Loucy (cell line): Measurements from ENCODE around the gene GOLGA6C.
"Not testable (repeated sequence)": the region's sequence is repeated elsewhere in the genome, so short reads cannot be mapped to it uniquely, and the experiment has no call there.

Experiments used
- H2AFZ ChIP-seq: fragments of 200-600 bp; sonication (generic); 2 replicates; pipeline ENCODE4 v1.6.0; 2016; ENCODE audit warnings: antibody characterized with exemption, mild to moderate bottlenecking, low read length, moderate library complexity
- H3F3A ChIP-seq: fragments of 200-600 bp; 2 replicates; pipeline ENCODE4 v1.6.0; 2016; ENCODE audit warnings: antibody characterized with exemption, low read depth, mild to moderate bottlenecking
- H3K27me3 ChIP-seq: fragments of 200-600 bp; sonication (generic); 2 replicates; pipeline ENCODE4 v1.6.1; 2014; ENCODE audit warnings: low read length, mild to moderate bottlenecking; ENCODE audit not compliant: insufficient read depth, poor library complexity, severe bottlenecking
- H3K36me3 ChIP-seq: fragments of 200-600 bp; sonication (generic); 2 replicates; pipeline ENCODE4 v1.6.1; 2016; ENCODE audit warnings: low read length; ENCODE audit not compliant: insufficient read depth
- H3K4me1 ChIP-seq: fragments of 200-600 bp; sonication (generic); 2 replicates; pipeline ENCODE4 v1.5.1; 2014; ENCODE audit warnings: low read length, mild to moderate bottlenecking; ENCODE audit not compliant: insufficient read depth, poor library complexity, severe bottlenecking
- H3K4me2 ChIP-seq: fragments of 200-600 bp; sonication (generic); 2 replicates; pipeline ENCODE4 v1.6.0; 2014; ENCODE audit warnings: antibody characterized with exemption, low read length, low read depth, mild to moderate bottlenecking; ENCODE audit not compliant: poor library complexity, severe bottlenecking
- H3K4me3 ChIP-seq: fragments of 200-600 bp; sonication (generic); 2 replicates; pipeline ENCODE4 v1.5.1; 2014; ENCODE audit warnings: low read length, mild to moderate bottlenecking, mixed read lengths; ENCODE audit not compliant: poor library complexity, severe bottlenecking
- H3K79me2 ChIP-seq: fragments of 200-600 bp; sonication (generic); 2 replicates; pipeline ENCODE4 v1.6.1; 2014; ENCODE audit warnings: low read length; ENCODE audit not compliant: insufficient read depth
- H3K9ac ChIP-seq: fragments of 200-600 bp; sonication (generic); 2 replicates; pipeline ENCODE4 v1.6.0; 2014; ENCODE audit warnings: mild to moderate bottlenecking, low read depth, low read length, moderate library complexity; ENCODE audit not compliant: poor library complexity, severe bottlenecking
- H3K9me2 ChIP-seq: fragments of 200-600 bp; sonication (generic); replicated peaks from 2 replicates; pipeline ENCODE4 v1.6.1; 2016; ENCODE audit warnings: low read depth, low read length, mixed read lengths
- H3K9me3 ChIP-seq: fragments of 200-600 bp; sonication (generic); 2 replicates; pipeline ENCODE4 v1.6.1; 2014; ENCODE audit warnings: mild to moderate bottlenecking, antibody characterized with exemption, low read length, low read depth; ENCODE audit not compliant: insufficient read depth
- H4K20me1 ChIP-seq: fragments of 200-600 bp; sonication (generic); 2 replicates; pipeline ENCODE4 v1.6.0; 2014; ENCODE audit warnings: antibody characterized with exemption, low read length, mild to moderate bottlenecking; ENCODE audit not compliant: insufficient read depth, poor library complexity, severe bottlenecking
- CTCF ChIP-seq: fragments of 200-600 bp; sonication (generic); conservative IDR thresholded peaks from 2 replicates; pipeline ENCODE4 v1.5.1; 2014; ENCODE audit warnings: mild to moderate bottlenecking, antibody characterized with exemption, low read length
- EZH2phosphoT487 ChIP-seq: fragments of 200-600 bp; IDR thresholded peaks from 2 replicates; pipeline ENCODE4 v1.6.1; 2018; ENCODE audit warnings: antibody characterized with exemption, mild to moderate bottlenecking, moderate library complexity, borderline replicate concordance

GOLGA6C gene

GRCh38 chr15:75249726-75250125, 8.4 kb upstream of the GOLGA6C start:
- no peaks in the 10 kb centered on the region for H3K4me1 ChIP-seq
- H3K27me3 ChIP-seq: no peaks in the 10 kb centered on the region
- H3K9me2 ChIP-seq: no peaks in the 10 kb centered on the region
- H3K79me2 ChIP-seq: no peaks in the 10 kb centered on the region
- H3K4me2 ChIP-seq: no peak overlapping the region
- H3F3A ChIP-seq: no peaks in the 10 kb centered on the region
- H4K20me1 ChIP-seq: no peaks in the 10 kb centered on the region
- no peaks in the 10 kb centered on the region for H3K9me3 ChIP-seq
- H3K36me3 ChIP-seq: no peaks in the 10 kb centered on the region
- TF ChIP-seq EZH2phosphoT487 (no peak), CTCF (no peak)
- H3K4me3 ChIP-seq: no peak overlapping the region
- H3K9ac ChIP-seq: no peak overlapping the region
- H2AFZ ChIP-seq: no peak overlapping the region

- H4K20me1 ChIP-seq, H2AFZ ChIP-seq, H3K79me2 ChIP-seq, H3K4me2 ChIP-seq, H3K9me2 ChIP-seq, H3K4me3 ChIP-seq, H3K36me3 ChIP-seq, H3K9me3 ChIP-seq, H3K4me1 ChIP-seq, H3K9ac ChIP-seq, H3K27me3 ChIP-seq, H3F3A ChIP-seq: not testable (repeated sequence)
These were observed 6.8 kb upstream of the GOLGA6C start for GRCh38 chr15:75251343-75251742.

GRCh38 chr15:75252285-75252684, 5.8 kb upstream of the GOLGA6C start:
- not testable (repeated sequence) for H3K4me1 ChIP-seq, H4K20me1 ChIP-seq, H3K4me3 ChIP-seq, H3F3A ChIP-seq, H2AFZ ChIP-seq, H3K9me2 ChIP-seq, H3K79me2 ChIP-seq, H3K4me2 ChIP-seq, H3K9me3 ChIP-seq, H3K9ac ChIP-seq, H3K36me3 ChIP-seq, H3K27me3 ChIP-seq

GRCh38 chr15:75258620-75259343, 648 bp downstream of the GOLGA6C start:
- H3K79me2 ChIP-seq, H3K36me3 ChIP-seq, H3K27me3 ChIP-seq, H3K4me2 ChIP-seq, H3K9me2 ChIP-seq, H2AFZ ChIP-seq, H3K4me1 ChIP-seq, H3K4me3 ChIP-seq, H3K9ac ChIP-seq, H3F3A ChIP-seq, H4K20me1 ChIP-seq, H3K9me3 ChIP-seq: not testable (repeated sequence)

- H3K4me2 ChIP-seq, H3K27me3 ChIP-seq, H3K9ac ChIP-seq, H3K4me3 ChIP-seq, H3F3A ChIP-seq, H4K20me1 ChIP-seq, H3K9me2 ChIP-seq, H3K9me3 ChIP-seq, H2AFZ ChIP-seq, H3K79me2 ChIP-seq, H3K36me3 ChIP-seq, H3K4me1 ChIP-seq: not testable (repeated sequence)
These were observed 1.7 kb downstream of the GOLGA6C start for GRCh38 chr15:75259873-75260272.

- not testable (repeated sequence) for H2AFZ ChIP-seq, H3K79me2 ChIP-seq, H3K4me1 ChIP-seq, H3K36me3 ChIP-seq, H3F3A ChIP-seq, H3K9me3 ChIP-seq, H3K9ac ChIP-seq, H4K20me1 ChIP-seq, H3K27me3 ChIP-seq, H3K9me2 ChIP-seq, H3K4me2 ChIP-seq, H3K4me3 ChIP-seq
These were observed 15.7 kb downstream of the GOLGA6C start for GRCh38 chr15:75273751-75274359.
